Neural cell (in vitro differentiated cells): ENCODE data around the gene FOXO3. TPM values are rescaled to one million over a fixed set of nuclear protein-coding genes. Genes with fewer than 3 reads are reported as not detected.

ENCODE experiments used
- H2AFZ ChIP-seq: fragments of 200-600, 300-800 bp; sonication (generic), shearing (Covaris generic); 2 replicates; pipeline ENCODE4 v1.6.0; 2014; ENCODE audit warnings: low read depth, mild to moderate bottlenecking, antibody characterized with exemption, low read length, moderate library complexity
- H3F3A ChIP-seq: fragments of 200-600 bp; shearing (Covaris generic); 2 replicates; pipeline ENCODE4 v1.6.1; 2016; ENCODE audit warnings: mild to moderate bottlenecking, moderate library complexity, mixed read lengths, antibody characterized with exemption, low read length; ENCODE audit not compliant: insufficient read depth, poor library complexity, severe bottlenecking
- H3K27ac ChIP-seq: fragments of 200-600, 300-800 bp; sonication (generic), shearing (Covaris generic); 2 replicates; pipeline ENCODE4 v1.5.1; 2014; ENCODE audit warnings: mild to moderate bottlenecking, low read length, moderate library complexity
- H3K27me3 ChIP-seq: fragments of 300-800, 200-600 bp; sonication (generic), shearing (Covaris generic); 2 replicates; pipeline ENCODE4 v1.6.0; 2014; ENCODE audit warnings: mild to moderate bottlenecking, low read depth, low read length, moderate library complexity; ENCODE audit not compliant: insufficient read depth
- H3K36me3 ChIP-seq: fragments of 300-800, 200-600 bp; sonication (generic), shearing (Covaris generic); 2 replicates; pipeline ENCODE4 v1.5.1; 2014; ENCODE audit warnings: mild to moderate bottlenecking, antibody characterized with exemption, low read length, moderate library complexity; ENCODE audit not compliant: insufficient read depth
- H3K4me2 ChIP-seq: fragments of 300-800, 200-600 bp; sonication (generic), shearing (Covaris generic); 2 replicates; pipeline ENCODE4 v1.6.0; 2014; ENCODE audit warnings: mild to moderate bottlenecking, low read length
- H3K4me3 ChIP-seq: fragments of 300-800, 200-600 bp; sonication (generic), shearing (Covaris generic); 2 replicates; pipeline ENCODE4 v1.5.1; 2014; ENCODE audit warnings: mild to moderate bottlenecking, low read length, moderate library complexity
- H3K79me2 ChIP-seq: fragments of 200-600 bp; shearing (Covaris generic); replicated peaks from 2 replicates; pipeline ENCODE4 v1.6.0; 2014; ENCODE audit warnings: mild to moderate bottlenecking, low read length, moderate library complexity; ENCODE audit not compliant: insufficient read depth
- H3K9ac ChIP-seq: fragments of 300-800, 200-600 bp; sonication (generic), shearing (Covaris generic); 2 replicates; pipeline ENCODE4 v1.6.1; 2016; ENCODE audit warnings: mild to moderate bottlenecking, low read length, mixed read lengths
- H3K9me2 ChIP-seq: fragments of 200-600 bp; shearing (Covaris generic); 2 replicates; pipeline ENCODE4 v1.6.1; 2016; ENCODE audit warnings: mild to moderate bottlenecking, low read length, mixed read lengths; ENCODE audit not compliant: insufficient read depth
- H3K9me3 ChIP-seq: fragments of 200-600, 300-800 bp; sonication (generic), shearing (Covaris generic); 2 replicates; pipeline ENCODE4 v1.6.1; 2016; ENCODE audit warnings: mild to moderate bottlenecking, mixed run types, low read length, moderate library complexity, mixed read lengths
- H4K20me1 ChIP-seq: fragments of 200-600 bp; shearing (Covaris generic); 2 replicates; pipeline ENCODE4 v1.6.1; 2016; ENCODE audit warnings: mild to moderate bottlenecking, mixed run types; ENCODE audit not compliant: insufficient read depth
- CTCF ChIP-seq: fragments of 450-650 bp; IDR thresholded peaks from 2 replicates; pipeline ENCODE4 v1.5.1; 2014; ENCODE audit warnings: antibody characterized with exemption, mild to moderate bottlenecking, moderate library complexity; ENCODE audit not compliant: poor library complexity, severe bottlenecking
- EP300 ChIP-seq: fragments of 450-650 bp; conservative IDR thresholded peaks from 2 replicates; pipeline ENCODE4 v1.6.1; 2014; ENCODE audit warnings: antibody characterized with exemption, mild to moderate bottlenecking, moderate library complexity; ENCODE audit not compliant: poor library complexity, severe bottlenecking
- EZH2 ChIP-seq: fragments of 200-600, 300-800 bp; shearing (Covaris generic), sonication (generic); IDR thresholded peaks from 2 replicates; pipeline ENCODE4 v1.6.1; 2014; ENCODE audit warnings: antibody characterized with exemption, low read length, borderline replicate concordance, mild to moderate bottlenecking; ENCODE audit not compliant: insufficient read depth, poor library complexity, severe bottlenecking
- MXI1 ChIP-seq: fragments of 450-650 bp; conservative IDR thresholded peaks from 2 replicates; pipeline ENCODE4 v1.6.1; 2014; ENCODE audit warnings: antibody characterized with exemption, mild to moderate bottlenecking; ENCODE audit not compliant: poor library complexity, severe bottlenecking
- POLR2AphosphoS5 ChIP-seq: IDR thresholded peaks from 2 replicates; pipeline ENCODE4 v1.6.1; 2012
- RAD21 ChIP-seq: fragments of 450-650 bp; conservative IDR thresholded peaks from 2 replicates; pipeline ENCODE4 v1.6.1; 2014; ENCODE audit warnings: antibody characterized with exemption, mild to moderate bottlenecking, moderate library complexity
- REST ChIP-seq: IDR thresholded peaks from 2 replicates; pipeline ENCODE4 v1.6.1; 2012; ENCODE audit warnings: borderline replicate concordance
- SMC3 ChIP-seq: fragments of 450-650 bp; conservative IDR thresholded peaks from 2 replicates; pipeline ENCODE4 v1.6.1; 2014; ENCODE audit warnings: antibody characterized with exemption, mild to moderate bottlenecking, moderate library complexity; ENCODE audit not compliant: poor library complexity
- TAF1 ChIP-seq: IDR thresholded peaks from 2 replicates; pipeline ENCODE4 v1.6.1; 2012; ENCODE audit warnings: low read depth
- polyA plus RNA-seq: library from polyadenylated mRNA; depleted of rRNA; stranded (reverse); fragments of >200 nt; gene quantifications from 2 replicates; pipeline ENCODE4 v1.2.3, GENCODE V29; 2014

Gene FOXO3
- polyA plus RNA-seq, 1 donor from 2014 or later: 21.3 TPM

GRCh38 chr6:108568551-108569305 is 8.0 kb downstream of the FOXO3 start:
- H3K4me2 ChIP-seq: no peak overlapping the region
- H3K27me3 ChIP-seq: no peaks in the 10 kb centered on the region
- no peak overlapping the region for H3K27ac ChIP-seq
- no peaks in the 10 kb centered on the region for H3K9me2 ChIP-seq
- no peaks in the 10 kb centered on the region for H3F3A ChIP-seq
- no peak overlapping the region for H3K9ac ChIP-seq
- H3K9me3 ChIP-seq: no peaks in the 10 kb centered on the region
- H2AFZ ChIP-seq: no peak overlapping the region
- no peak for TF ChIP-seq MXI1
- TF ChIP-seq REST: no peak
- H3K79me2 ChIP-seq: peaks cover 31% of the 10 kb centered on the region
- H4K20me1 ChIP-seq: peaks cover 7% of the 10 kb centered on the region
- H3K36me3 ChIP-seq: no peaks in the 10 kb centered on the region
- H3K4me3 ChIP-seq: no peak overlapping the region

GRCh38 chr6:108570517-108570916 is 9.8 kb downstream of the FOXO3 start:
- H3K4me2 ChIP-seq: no peak overlapping the region
- no peak overlapping the region for H2AFZ ChIP-seq
- H4K20me1 ChIP-seq: peaks cover 4% of the 10 kb centered on the region
- no peaks in the 10 kb centered on the region for H3F3A ChIP-seq
- H3K9me2 ChIP-seq: no peaks in the 10 kb centered on the region
- H3K9me3 ChIP-seq: no peaks in the 10 kb centered on the region
- H3K27ac ChIP-seq: no peak overlapping the region
- TF ChIP-seq RAD21 (no peak), SMC3 (no peak), CTCF (no peak), EZH2 (no peak), TAF1 (no peak), MXI1 (no peak), REST (no peak), POLR2AphosphoS5 (no peak), EP300 (no peak)
- H3K4me3 ChIP-seq: no peak overlapping the region
- no peaks in the 10 kb centered on the region for H3K36me3 ChIP-seq
- no peak overlapping the region for H3K9ac ChIP-seq
- peaks cover 13% of the 10 kb centered on the region for H3K79me2 ChIP-seq
- no peaks in the 10 kb centered on the region for H3K27me3 ChIP-seq
